SK-MEL-5 (cell line): Measurements from ENCODE around the gene TTI1. TPM values are rescaled to one million over a fixed set of nuclear protein-coding genes. Genes with fewer than 3 reads are reported as not detected.

Source experiments
- DNase-seq: peaks from one replicate; pipeline ENCODE4 v3.0.0-alpha.2; 2016; ENCODE audit warnings: low read depth, low spot score
- in situ Hi-C: cut with HindIII; loops from 2 replicates; pipeline ENCODE4 v1.10.0; 2016; ENCODE audit warnings: low sequenced_read_pairs, high pct_unique_total_duplicates, low pct_unique_long_range_greater_than_20kb
- total RNA-seq: library from RNA; depleted of rRNA; stranded (reverse); fragments of >200 nt; shearing (Covaris generic); gene quantifications from 2 replicates; pipeline ENCODE4 v1.2.3, GENCODE V29; 2014; rRNA removed

Gene TTI1
- total RNA-seq, 1 experiment from 2014 or later, result 30.1 TPM

DNA sequence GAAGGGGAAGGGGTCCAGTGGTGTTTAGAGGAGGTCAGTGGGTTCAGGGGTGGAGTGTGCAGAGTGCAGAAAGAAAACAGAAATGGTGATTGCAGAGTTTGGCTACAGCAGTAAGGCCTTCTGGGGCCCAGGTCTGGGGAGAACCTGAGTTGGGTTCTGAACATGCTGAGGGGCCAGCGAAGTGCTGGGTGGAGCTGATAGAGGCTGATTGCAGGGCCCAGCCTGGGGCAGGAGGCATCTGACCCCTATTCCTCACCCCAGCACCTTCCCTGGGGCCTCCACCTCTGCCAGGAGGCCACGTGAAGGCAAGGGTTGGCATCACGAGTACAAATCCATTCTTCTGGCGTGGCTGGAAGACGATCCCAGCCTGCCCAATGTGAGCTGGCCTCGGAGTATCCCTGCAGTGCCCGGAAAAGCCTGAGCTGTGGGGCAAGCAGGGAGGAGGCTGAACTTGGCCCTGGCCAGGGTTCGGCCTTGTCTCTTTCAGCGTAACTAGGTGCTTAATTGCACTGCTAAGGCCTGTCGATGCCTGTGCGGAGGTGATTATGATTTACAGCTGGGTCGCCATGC lies 95.0 kb downstream of the TTI1 start:
- DNase-seq, result no peak
- in situ Hi-C loops, result no loop called here

DNA sequence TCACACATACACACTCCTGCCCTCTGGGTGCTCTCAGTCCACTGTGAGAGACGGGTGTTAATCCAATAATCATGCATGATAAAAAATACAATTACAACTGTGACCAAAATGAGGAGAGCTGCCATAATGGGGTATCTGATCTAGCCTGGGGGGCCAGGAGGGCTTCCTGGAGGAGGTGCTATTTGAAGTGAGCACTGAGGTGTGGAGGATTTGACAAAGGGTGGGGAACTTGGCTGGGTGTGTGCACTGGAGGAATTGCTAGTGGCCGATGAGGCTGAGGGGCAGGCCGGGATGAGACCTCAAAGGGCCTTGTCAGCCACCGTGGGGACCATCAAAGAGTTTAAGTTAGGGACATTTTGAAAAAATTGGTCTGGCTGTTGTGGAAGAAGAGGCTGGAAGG lies 95.6 kb downstream of the TTI1 start:
- DNase-seq, result no peak
- in situ Hi-C loops, result no loop called here

DNA sequence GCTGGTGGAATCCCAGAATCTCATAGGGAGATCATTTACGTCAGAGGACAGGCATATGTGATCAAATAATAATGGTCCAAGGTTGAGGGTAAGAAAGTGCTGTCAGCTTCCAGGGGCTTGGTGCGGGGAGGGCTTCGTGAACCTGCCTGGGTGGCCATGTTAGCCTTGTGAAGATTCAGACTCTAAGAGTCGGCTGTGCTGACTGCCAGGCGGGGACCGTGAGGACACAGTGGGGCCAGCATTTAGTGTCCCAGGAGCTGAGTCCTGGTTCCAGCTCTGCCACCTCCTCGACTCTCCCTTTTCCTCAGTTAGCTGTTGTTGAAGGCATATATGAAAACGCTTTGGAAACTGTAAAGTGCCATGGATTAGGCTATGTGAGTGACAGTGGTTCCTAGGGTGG lies 96.8 kb downstream of the TTI1 start:
- DNase-seq, result no peak
- in situ Hi-C loops, result no loop called here

DNA sequence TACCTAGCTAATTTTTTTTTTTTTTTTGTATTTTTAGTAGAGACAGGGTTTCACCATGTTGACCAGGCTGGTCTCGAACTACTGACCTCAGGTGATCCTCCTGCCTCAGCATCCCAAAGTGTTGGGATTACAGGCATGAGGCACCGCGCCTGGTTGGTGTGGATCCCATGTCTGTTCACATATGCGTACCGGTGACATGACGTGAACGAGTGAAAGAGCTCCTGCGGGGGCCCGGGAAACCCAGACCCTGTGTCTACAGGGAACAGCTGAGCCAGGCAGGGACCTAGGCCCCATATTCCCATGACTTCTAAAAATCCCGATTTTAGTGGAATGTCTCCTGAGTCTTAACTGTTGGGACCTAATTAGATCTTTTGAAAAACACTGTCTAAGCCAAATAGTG lies 97.2 kb downstream of the TTI1 start:
- no peak for DNase-seq
- in situ Hi-C loops, result no loop called here

DNA sequence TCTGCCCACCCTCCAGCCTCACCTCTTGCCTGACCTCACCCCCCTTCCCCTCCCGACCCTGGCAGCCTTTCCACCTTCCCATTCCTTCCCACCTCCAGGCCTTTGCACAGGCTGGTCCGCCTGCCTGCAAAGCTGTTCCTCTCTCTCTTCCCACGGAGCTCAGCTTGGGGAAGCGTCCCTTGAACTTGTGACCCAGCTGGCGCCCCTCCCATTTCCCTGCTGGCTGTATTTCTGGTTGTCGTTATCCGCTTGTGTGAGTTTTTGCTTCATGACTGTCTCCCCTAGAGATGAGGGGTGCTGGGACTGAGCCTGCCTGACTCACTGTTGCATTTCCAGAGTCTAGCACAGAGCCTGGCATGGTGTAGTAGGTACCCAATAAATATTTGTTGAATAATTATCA lies 97.8 kb downstream of the TTI1 start:
- in situ Hi-C loops, result no loop called here
- no peak for DNase-seq

DNA sequence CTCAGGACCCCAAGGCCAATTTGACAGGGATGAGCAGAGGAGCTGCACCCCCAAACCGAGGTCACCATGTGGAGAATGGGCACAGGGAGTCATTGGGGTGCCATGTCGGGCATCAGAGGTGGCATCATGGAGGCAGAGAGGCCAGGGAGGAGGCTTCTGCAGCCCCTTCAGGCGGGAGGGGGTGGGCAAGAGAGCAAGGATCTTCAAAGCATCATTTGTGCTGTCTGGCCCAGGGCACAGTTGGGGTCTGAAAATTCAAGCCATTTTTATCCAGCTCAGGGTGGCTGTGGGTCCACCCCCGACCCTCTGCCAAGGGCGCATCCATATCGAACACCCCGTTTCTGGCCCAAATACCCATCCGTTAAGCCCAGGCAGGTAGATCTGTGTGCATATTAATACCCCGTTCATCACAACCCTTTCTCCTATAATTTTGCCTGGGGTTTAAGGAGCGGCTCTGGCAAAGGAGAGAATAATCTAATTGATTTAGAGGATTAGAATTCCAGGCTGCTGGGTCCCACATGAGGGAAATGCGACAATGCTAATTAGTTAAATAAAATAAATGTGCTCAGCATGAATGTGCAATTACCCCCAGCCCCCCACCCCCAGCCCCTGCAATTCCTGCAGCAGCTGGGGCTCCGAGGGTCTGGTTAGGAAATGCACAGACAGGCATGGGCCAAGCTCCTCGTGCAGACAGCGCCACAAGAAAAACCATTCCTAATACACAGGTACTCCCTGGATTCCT lies 98.5 kb downstream of the TTI1 start:
- no peak for DNase-seq
- in situ Hi-C loops, result no loop called here

DNA sequence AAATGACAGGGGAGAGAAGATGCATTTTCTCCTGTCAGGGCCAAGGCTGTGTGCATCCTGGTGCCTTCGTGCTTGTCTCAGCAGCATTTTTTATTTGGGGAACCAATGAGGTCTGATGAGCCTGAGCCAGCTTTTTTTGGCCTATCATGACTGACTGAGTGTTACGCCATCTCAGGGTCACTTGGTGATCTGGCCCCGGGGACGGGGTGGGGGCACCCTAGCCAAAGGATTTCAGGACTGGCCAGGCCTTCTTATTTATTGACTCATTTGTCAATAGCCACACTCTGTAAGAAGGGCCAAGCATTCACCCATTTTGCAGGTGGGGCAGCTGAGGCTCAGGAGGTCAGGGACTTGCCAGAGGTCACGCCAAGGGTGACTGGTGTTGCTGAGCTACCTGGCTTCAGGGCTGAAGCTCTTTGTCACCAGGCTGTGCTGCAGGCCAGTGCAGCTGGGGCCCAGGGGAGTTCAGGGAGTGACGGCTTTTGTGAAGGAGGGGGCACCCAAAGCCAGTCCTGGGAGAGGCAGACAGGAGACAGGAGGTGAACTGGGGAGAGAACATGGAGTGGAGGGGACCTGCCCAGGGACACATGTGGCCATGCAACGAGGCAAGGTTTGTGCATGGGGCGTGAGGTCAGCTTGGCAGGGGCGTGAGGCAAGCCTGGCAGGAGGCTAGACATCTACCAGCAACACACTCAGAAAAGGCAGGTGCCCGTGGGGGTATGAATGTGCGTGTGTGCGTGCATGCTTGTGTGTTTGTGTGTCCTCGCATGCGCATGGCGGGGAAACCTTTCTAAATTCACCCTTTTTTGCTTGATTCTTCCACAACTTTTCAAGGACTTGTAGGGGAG lies 99.2 kb downstream of the TTI1 start:
- in situ Hi-C loops, result no loop called here
- DNase-seq, result no peak

Other genes starting within 250 kb of the TTI1 start
- 0.34 and 0.51 TPM in 2 replicates for gene VSTM2L, start 130.3 kb downstream of the TTI1 start, total RNA-seq
- gene RPRD1B, start 290 bp upstream of the TTI1 start, total RNA-seq, result 21.1 and 23.5 TPM in 2 replicates
- 5.6 and 7.0 TPM in 2 replicates for gene TGM2, start 131.8 kb upstream of the TTI1 start, total RNA-seq
- gene KIAA1755, start 227.3 kb upstream of the TTI1 start, total RNA-seq, result not detected in 2 replicates